Measurements from ENCODE around the gene CSRP3.

GRCh38 chr11:19185516-19186052 lies 16.2 kb downstream of the CSRP3 start:
- TF ChIP-seq POLR2A (IDR thresholded peaks at IDR 0.05) = no peak
- no peak for TF ChIP-seq CTCF (IDR thresholded peaks at IDR 0.05)
